Pancreas (tissue), 10 donors: ENCODE data around the gene ROR1. TPM values are rescaled to one million over a fixed set of nuclear protein-coding genes. Genes with fewer than 3 reads are reported as not detected.

Source experiments
- ATAC-seq, 4 donors: fragments of 200-7000 bp; cut with Tn5 transposase; one replicate each; pipeline versions ENCODE4 v1.8.0 to v1.9.1; 2020; ENCODE audit warnings: mild to moderate bottlenecking in 4 of 4, moderate library complexity in 4 of 4
- DNase-seq, 6 donors: peaks; one replicate each; pipeline ENCODE4 v3.0.0-alpha.2; 2020
- FAIRE-seq: peaks from 2 replicates; lab custom pipeline; 2012; peaks lifted over from hg19 to GRCh38; lab: Jason Lieb, UNC
- H3K27ac ChIP-seq, 4 donors: fragments of 200-600 bp; sonication (generic); 1 replicate in 3 of 4; 2 replicates in 1 of 4; pipeline versions ENCODE4 v1.5.0 to v1.8.0; 2020
- H3K27me3 ChIP-seq, 4 donors: fragments of 200-600 bp; one replicate each; pipeline ENCODE4 v1.8.0; 2021
- H3K36me3 ChIP-seq, 3 donors: fragments of 200-600 bp; sonication (generic) in 1 of 3; one replicate each; pipeline versions ENCODE4 v1.5.0 to v1.8.0; 2020 to 2021
- H3K4me1 ChIP-seq, 3 donors: fragments of 200-600 bp; one replicate each; pipeline ENCODE4 v1.8.0; 2021
- H3K4me3 ChIP-seq, 4 donors: fragments of 200-600 bp; sonication (generic) in 2 of 4; one replicate each; pipeline versions ENCODE4 v1.5.0 to v1.8.0; 2020 to 2021
- H3K9me3 ChIP-seq, 4 donors: fragments of 200-600 bp; one replicate each; pipeline ENCODE4 v1.8.0; 2021
- CTCF ChIP-seq, 4 donors: fragments of 200-600 bp; sonication (generic) in 3 of 4; IDR thresholded peaks; one replicate each; pipeline versions ENCODE4 v1.5.0 to v1.8.0; 2021; ENCODE audit warnings: antibody characterized with exemption in 4 of 4
- WGBS, 2 donors: extraction: QIAGEN DNeasy Blood & Tissue Kit; methylation state at CpG; one replicate each; pipeline ENCODE4 v1.1.7; 2013; 5-methylcytosine and 5-hydroxymethylcytosine counted together
- intact Hi-C, 3 donors: fragments of 100-400 bp; cut with DNase I; formaldehyde crosslinking; loops; one replicate each; pipeline versions ENCODE4 v1.11.1 to v1.14.2; 2022
- polyA plus RNA-seq, 2 donors: library from polyadenylated mRNA; stranded (reverse); fragments of 200-250 nt; gene quantifications; one replicate each; pipeline ENCODE4 v1.2.3, GENCODE V29; 2013
- total RNA-seq, 6 donors: library from RNA; stranded (reverse); fragmentation: NEBNext Ultra II Directional in 4 of 6; extraction: Animal tissue kit (Norgen Biotek cat#: 25700) in 4 of 6; gene quantifications; one replicate each; pipeline versions ENCODE4 v1.2.1 to v1.2.4, GENCODE V29; 2021 to 2023
- donor health status: healthy with polysubstance abuse.
- donor health status: DM: no; HTN: no; CAD: no; lungs with moderate emphysema.
- donor health status: DM: no; HTN: no; CAD: no.
- donor health status: control.
- donor health status: control.
- donor health status: Bipolar disorder and iron deficiency.
- donor health status: DM: yes; HTN: yes; CAD: no.
- donor health status: DM: no; HTN: no; CAD: no.
- donor health status: DM: no; HTN: no; CAD: no.
- donor health status: DM: yes; HTN: yes; CAD: no.

The ROR1 gene
- total and polyA plus RNA-seq, 8 donors, result 1.3 to 18.5 (median 7.3) TPM

- TF ChIP-seq CTCF (IDR thresholded peaks at IDR 0.05), result no peak
- Histone ChIP-seq H3K36me3 (no peaks in the 10 kb centered on the region), H3K4me1 (no peaks in the 10 kb centered on the region), H3K27me3 (no peaks in the 10 kb centered on the region), H3K4me3 (no peak overlapping the region), H3K27ac (no peak overlapping the region), H3K9me3 (no peaks in the 10 kb centered on the region)
- no peak for DNase-seq
- no peak for ATAC-seq
- 80 to 85% methylated on average over 3 of the region's 3 CpGs for WGBS, 2 donors
- no peak for FAIRE-seq
- intact Hi-C loops, result no loop called here
Measured at GRCh38 chr1:64229307-64229706, 455.5 kb downstream of the ROR1 start.

Other genes with a start within 250 kb of the ROR1 start
- gene PGM1, start 180.6 kb upstream of the ROR1 start, total RNA-seq, result 100 to 1,000 TPM in 1 of 6 donors, 10 to 100 TPM in 5; 55.6 to 106 (median 68.0) TPM
- 10 to 100 TPM; 19.8 to 21.7 TPM for gene PGM1, start 180.6 kb upstream of the ROR1 start, polyA plus RNA-seq